B cell (primary cell): Measurements from ENCODE around the gene COPA. TPM values are rescaled to one million over a fixed set of nuclear protein-coding genes. Genes with fewer than 3 reads are reported as not detected.
"Not testable (repeated sequence)": the region's sequence is repeated elsewhere in the genome, so short reads cannot be mapped to it uniquely, and the experiment has no call there.

Experiments
- ATAC-seq: fragments of 200-7000 bp; cut with Tn5 transposase; one replicate; pipeline ENCODE4 v1.10.0; 2021; ENCODE audit warnings: low read depth, mild to moderate bottlenecking, moderate number of reproducible peaks, moderate library complexity
- CTCF ChIA-PET: fragments of 350-600 bp; sonication (Branson Sonifier 250); formaldehyde crosslinking; loops from one replicate; lab custom pipeline; 2021; ENCODE audit warnings: antibody characterized with exemption, inconsistent platforms; lab: Charles Lee
- POLR2A ChIA-PET: fragments of 350-600 bp; sonication (Branson Sonifier 250); formaldehyde crosslinking; loops from one replicate; lab custom pipeline; 2021; ENCODE audit warnings: antibody characterized with exemption; lab: Charles Lee
- DNase-seq: peaks from one replicate; pipeline ENCODE4 v3.0.0; 2013
- H2AFZ ChIP-seq: 2 replicates; pipeline ENCODE4 v1.6.1; 2012; ENCODE audit warnings: mild to moderate bottlenecking, low read depth, low read length; ENCODE audit not compliant: insufficient read depth, poor library complexity, severe bottlenecking
- H3K27ac ChIP-seq, 2 donors: 1 replicate in 1 of 2; 2 replicates in 1 of 2; pipeline ENCODE4 v1.5.1; 2012 to 2013; ENCODE audit warnings: low read length in 2 of 2, mild to moderate bottlenecking in 2 of 2, moderate library complexity in 1 of 2
- H3K27me3 ChIP-seq, 4 experiments: fragments of 200-600 bp in 1 of 4; sonication (generic) in 1 of 4; replicated peaks in 1 of 4; 1 replicate in 2 of 4; 2 replicates in 2 of 4; pipeline versions ENCODE4 v1.6.1 to v1.7.0; 2013 to 2016; ENCODE audit warnings: low read length in 3 of 4, mild to moderate bottlenecking in 2 of 4, mixed read lengths in 1 of 4, moderate library complexity in 1 of 4; ENCODE audit not compliant: insufficient read depth in 4 of 4, control insufficient read depth in 3 of 4; ENCODE audit errors: control extremely low read depth in 1 of 4
- H3K36me3 ChIP-seq, 2 experiments: replicated peaks in 1 of 2; 1 replicate in 1 of 2; 2 replicates in 1 of 2; pipeline versions ENCODE4 v1.6.1 to v1.7.1; 2013; ENCODE audit warnings: low read length in 1 of 2; ENCODE audit not compliant: insufficient read depth in 2 of 2, control insufficient read depth in 1 of 2; ENCODE audit errors: control extremely low read depth in 1 of 2, extremely low read depth in 1 of 2
- H3K4me1 ChIP-seq, 2 donors: fragments of 200-600 bp in 1 of 2; sonication (generic) in 1 of 2; 1 replicate in 1 of 2; 2 replicates in 1 of 2; pipeline versions ENCODE4 v1.5.1 to v1.6.1; 2013 to 2017; ENCODE audit warnings: low read length in 2 of 2; ENCODE audit not compliant: control insufficient read depth in 2 of 2, insufficient read depth in 2 of 2
- H3K4me2 ChIP-seq: replicated peaks from 2 replicates; pipeline ENCODE3; 2012; ENCODE audit warnings: mild to moderate bottlenecking, low read depth, low read length; ENCODE audit not compliant: poor library complexity, severe bottlenecking
- H3K4me3 ChIP-seq, 5 experiments: fragments of 200-600 bp in 1 of 5; sonication (generic) in 1 of 5; 1 replicate in 3 of 5; 2 replicates in 2 of 5; pipeline versions ENCODE4 v1.5.1 to v1.7.0; 2011 to 2016; ENCODE audit warnings: low read length in 4 of 5, mild to moderate bottlenecking in 4 of 5, low read depth in 2 of 5, control low read depth in 1 of 5, moderate library complexity in 1 of 5; ENCODE audit not compliant: insufficient read depth in 1 of 5; ENCODE audit errors: control extremely low read depth in 1 of 5, extremely low read depth in 1 of 5
- H3K79me2 ChIP-seq: fragments of 200-600 bp; sonication (generic); one replicate; pipeline ENCODE4 v1.6.0; 2016; ENCODE audit warnings: low read length; ENCODE audit not compliant: control insufficient read depth, insufficient read depth
- H3K9ac ChIP-seq: fragments of 200-600 bp; sonication (generic); 2 replicates; pipeline ENCODE4 v1.6.1; 2017; ENCODE audit warnings: mild to moderate bottlenecking, low read length, moderate library complexity
- H3K9me3 ChIP-seq, 3 donors: one replicate each; pipeline versions ENCODE4 v1.6.1 to v1.7.1; 2013; ENCODE audit warnings: low read length in 2 of 3; ENCODE audit not compliant: control insufficient read depth in 2 of 3, insufficient read depth in 1 of 3; ENCODE audit errors: control extremely low read depth in 1 of 3
- H4K20me1 ChIP-seq: 2 replicates; pipeline ENCODE4 v1.6.0; 2012; ENCODE audit warnings: mild to moderate bottlenecking, low read length; ENCODE audit not compliant: insufficient read depth, control insufficient read depth, poor library complexity, severe bottlenecking
- H3K27ac Mint-ChIP-seq: one replicate; pipeline ENCODE4 v1.8.0; 2021; ENCODE audit warnings: mixed read lengths
- H3K27me3 Mint-ChIP-seq: one replicate; pipeline ENCODE4 v1.8.0; 2021; ENCODE audit warnings: mixed read lengths
- H3K4me1 Mint-ChIP-seq: one replicate; pipeline ENCODE4 v1.8.0; 2021; ENCODE audit warnings: mixed read lengths
- H3K4me3 Mint-ChIP-seq: one replicate; pipeline ENCODE4 v1.8.0; 2021; ENCODE audit warnings: mixed read lengths
- H3K9me3 Mint-ChIP-seq: one replicate; pipeline ENCODE4 v1.8.0; 2022; ENCODE audit warnings: mixed read lengths; ENCODE audit not compliant: insufficient read depth
- EZH2 ChIP-seq: IDR thresholded peaks from 2 replicates; pipeline ENCODE4 v1.6.1; 2012; ENCODE audit warnings: borderline replicate concordance, low read depth, mild to moderate bottlenecking, moderate library complexity, low read length; ENCODE audit not compliant: insufficient read depth, poor library complexity, severe bottlenecking
- WGBS: methylation state at CpG from one replicate; pipeline ENCODE4 v1.1.5; 2013; ENCODE audit warnings: missing lambda C conversion rate; ENCODE audit not compliant: insufficient coverage; 5-methylcytosine and 5-hydroxymethylcytosine counted together
- intact Hi-C: fragments of 100-400 bp; cut with micrococcal nuclease; formaldehyde crosslinking; loops from one replicate; pipeline ENCODE4 v1.10.0; 2022
- polyA plus RNA-seq: library from polyadenylated mRNA; depleted of rRNA; stranded (reverse); fragments of >200 nt; gene quantifications from 2 replicates; pipeline ENCODE4 v1.2.3, GENCODE V29; 2012
- total RNA-seq, 2 donors: library from RNA; stranded (reverse); fragments of 120-200 nt in 1 of 2; gene quantifications; 1 replicate in 1 of 2; 2 replicates in 1 of 2; pipeline versions ENCODE4 v1.2.3 to v1.2.4, GENCODE V29; 2013 to 2022
- TF ChIP-seq, protein P1 (sequence below): fragments of 200-600 bp; IDR thresholded peaks from one replicate; pipeline ENCODE4 v1.8.0; 2022; ENCODE audit warnings: antibody characterized with exemption, mild to moderate bottlenecking

COPA gene
- total and polyA plus RNA-seq, 2 donors (not counting 1 experiment from before 2014, with no cell fraction given): 39.1 to 168 TPM

DNA sequence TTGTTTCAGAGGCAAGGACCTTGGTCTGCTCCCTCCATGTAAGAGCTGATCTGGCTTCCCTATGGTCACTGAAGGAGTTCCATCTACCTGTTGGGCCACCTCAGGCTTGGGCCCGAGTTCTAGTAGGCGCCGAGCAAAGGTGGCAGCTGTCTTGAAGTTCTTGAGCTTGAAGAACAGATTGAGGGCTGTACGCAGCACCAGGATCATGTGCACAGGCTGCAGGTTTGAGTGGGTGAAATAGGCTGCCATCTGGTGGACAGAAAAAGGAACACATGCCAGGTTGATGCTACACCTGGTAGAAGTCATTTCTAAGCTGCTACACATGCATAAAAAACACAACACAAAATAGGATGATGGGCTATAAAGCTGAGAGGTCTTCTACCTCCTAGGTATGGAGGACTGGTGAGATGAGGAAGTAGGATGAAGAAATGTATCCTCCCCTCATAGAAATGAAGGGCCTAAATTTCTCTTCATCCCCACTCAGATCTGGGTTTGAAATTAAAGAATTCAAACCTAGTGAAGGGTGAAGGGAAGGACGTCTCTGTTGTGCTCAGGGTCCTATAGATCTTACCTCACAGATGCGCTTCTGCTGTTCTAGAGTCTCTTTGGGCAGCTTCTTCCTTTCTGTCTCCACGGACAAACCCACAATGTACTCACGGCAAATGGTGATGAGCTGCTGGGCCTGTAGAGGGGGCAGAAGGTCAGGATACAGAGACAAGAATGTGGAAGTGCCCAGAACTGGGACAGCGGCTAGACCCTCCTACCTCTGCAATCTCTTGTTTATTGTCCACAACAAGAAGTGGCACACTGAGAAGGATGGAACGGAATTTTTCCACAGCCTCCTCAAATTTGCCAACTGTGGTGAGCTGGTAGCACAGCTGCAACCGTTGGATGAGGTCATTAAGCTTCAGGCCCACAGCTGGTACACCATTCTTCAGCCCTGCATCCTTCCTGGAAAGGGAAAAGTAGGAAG is 51.5 kb downstream of the COPA start:
- WGBS: 32% methylated on average over 5 of the region's 11 CpGs
- no peaks in the 10 kb centered on the region for H3K9me3 Mint-ChIP-seq
- no peak overlapping the region for H2AFZ ChIP-seq
- no peaks in the 10 kb centered on the region for H3K79me2 ChIP-seq
- no peak overlapping the region for H3K4me2 ChIP-seq
- no peak overlapping the region for H3K4me3 Mint-ChIP-seq
- CTCF ChIA-PET: interaction anchor here (0.5 to 8.2 kb wide), 70 partner anchors 10 to 874 kb away, joined by 3 to 160 read pairs (median 6); partner anchors contain the start of genes CASQ1, COPA, DCAF8 and IGSF8
- H4K20me1 ChIP-seq: no peaks in the 10 kb centered on the region
- TF ChIP-seq EZH2: no peak
- TF ChIP-seq, protein P1, sequence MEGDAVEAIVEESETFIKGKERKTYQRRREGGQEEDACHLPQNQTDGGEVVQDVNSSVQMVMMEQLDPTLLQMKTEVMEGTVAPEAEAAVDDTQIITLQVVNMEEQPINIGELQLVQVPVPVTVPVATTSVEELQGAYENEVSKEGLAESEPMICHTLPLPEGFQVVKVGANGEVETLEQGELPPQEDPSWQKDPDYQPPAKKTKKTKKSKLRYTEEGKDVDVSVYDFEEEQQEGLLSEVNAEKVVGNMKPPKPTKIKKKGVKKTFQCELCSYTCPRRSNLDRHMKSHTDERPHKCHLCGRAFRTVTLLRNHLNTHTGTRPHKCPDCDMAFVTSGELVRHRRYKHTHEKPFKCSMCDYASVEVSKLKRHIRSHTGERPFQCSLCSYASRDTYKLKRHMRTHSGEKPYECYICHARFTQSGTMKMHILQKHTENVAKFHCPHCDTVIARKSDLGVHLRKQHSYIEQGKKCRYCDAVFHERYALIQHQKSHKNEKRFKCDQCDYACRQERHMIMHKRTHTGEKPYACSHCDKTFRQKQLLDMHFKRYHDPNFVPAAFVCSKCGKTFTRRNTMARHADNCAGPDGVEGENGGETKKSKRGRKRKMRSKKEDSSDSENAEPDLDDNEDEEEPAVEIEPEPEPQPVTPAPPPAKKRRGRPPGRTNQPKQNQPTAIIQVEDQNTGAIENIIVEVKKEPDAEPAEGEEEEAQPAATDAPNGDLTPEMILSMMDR: peak; percentile 87
- intact Hi-C loops: loop anchor here (1.0 to 2.0 kb wide), 3 partner anchors 85 to 190 kb away; no protein-coding TSS in a partner anchor
- no peaks in the 10 kb centered on the region for H3K4me1 ChIP-seq
- peak; percentile 84 for DNase-seq
- peaks cover 19 to 80% of the 10 kb centered on the region in 2 experiments for H3K36me3 ChIP-seq
- peaks cover 3% of the 10 kb centered on the region for H3K4me1 Mint-ChIP-seq
- no peak overlapping the region for H3K4me3 ChIP-seq
- POLR2A ChIA-PET: interaction anchor here (0.6 to 1.5 kb wide), 5 partner anchors 29 to 249 kb away, joined by 3 to 6 read pairs (median 3); partner anchors contain the start of genes DCAF8 and IGSF8
- no peak overlapping the region for H3K9ac ChIP-seq
- H3K27me3 ChIP-seq: no peaks in the 10 kb centered on the region
- H3K27ac Mint-ChIP-seq: peak overlapping the region; percentile 8
- H3K9me3 ChIP-seq: no peaks in the 10 kb centered on the region
- H3K27ac ChIP-seq: peak overlapping the region in 1 of 2 donors; percentile 24
- H3K27me3 Mint-ChIP-seq: no peaks in the 10 kb centered on the region
- peak; percentile 97 for ATAC-seq

- H2AFZ ChIP-seq, H3K9me3 ChIP-seq, H4K20me1 ChIP-seq, H3K27ac Mint-ChIP-seq, H3K4me3 Mint-ChIP-seq, H3K27me3 ChIP-seq, H3K4me2 ChIP-seq, ATAC-seq, H3K4me3 ChIP-seq, H3K9ac ChIP-seq, H3K27ac ChIP-seq, intact Hi-C loops, H3K9me3 Mint-ChIP-seq, DNase-seq, POLR2A ChIA-PET, H3K27me3 Mint-ChIP-seq: not testable (repeated sequence)
- Histone ChIP-seq H3K79me2 (peaks cover 30% of the 10 kb centered on the region), H3K4me1 (peaks cover 9 to 21% of the 10 kb centered on the region in 2 donors), H3K36me3 (peaks cover 8 to 43% of the 10 kb centered on the region in 2 experiments)
- CTCF ChIA-PET: interaction anchor here (0.7 to 8.2 kb wide), 10 partner anchors 8 to 385 kb away, joined by 3 to 160 read pairs (median 4); partner anchors contain the start of gene CASQ1
- peaks cover 22% of the 10 kb centered on the region for H3K4me1 Mint-ChIP-seq
- WGBS: 98% methylated on average over 6 of the region's 12 CpGs
Observed at GRCh38 chr1:160287769-160288168, 55.3 kb downstream of the COPA start.
